Measurements from ENCODE around the gene SLC36A3. TPM values are rescaled to one million over a fixed set of nuclear protein-coding genes. Genes with fewer than 3 reads are reported as not detected.

The SLC36A3 gene
- total and polyA plus RNA-seq, 2 donors (not counting 1 experiment from before 2014, with no cell fraction given) = not detected

GRCh38 chr5:151344088-151344487, 40.5 kb upstream of the SLC36A3 start:
- H3K27me3 Mint-ChIP-seq = peaks cover 75% of the 10 kb centered on the region
- Histone ChIP-seq H3K4me1 (ENCODE audit: control insufficient read depth in 2 of 2, insufficient read depth in 2 of 2, low read length in 2 of 2) (no peaks in the 10 kb centered on the region), H3K79me2 (ENCODE audit: control insufficient read depth, insufficient read depth, low read length) (no peaks in the 10 kb centered on the region), H4K20me1 (ENCODE audit: control insufficient read depth, insufficient read depth, low read length, poor library complexity, severe bottlenecking) (no peaks in the 10 kb centered on the region), H2AFZ (ENCODE audit: insufficient read depth, low read depth, low read length, poor library complexity, severe bottlenecking) (no peak overlapping the region), H3K9me3 (ENCODE audit: control extremely low read depth in 1 of 3, control insufficient read depth in 2 of 3, insufficient read depth in 1 of 3, low read length in 2 of 3) (no peaks in the 10 kb centered on the region), H3K9ac (ENCODE audit: low read length) (no peak overlapping the region), H3K27ac (ENCODE audit: low read length in 2 of 2) (no peak overlapping the region), H3K4me2 (replicated peaks; ENCODE audit: low read depth, low read length, poor library complexity, severe bottlenecking) (no peak overlapping the region), H3K36me3 (replicated peaks in 1 of 2; ENCODE audit: control extremely low read depth in 1 of 2, control insufficient read depth in 1 of 2, extremely low read depth in 1 of 2, insufficient read depth in 2 of 2, low read length in 1 of 2) (no peaks in the 10 kb centered on the region), H3K4me3 (ENCODE audit: control extremely low read depth in 1 of 5, extremely low read depth in 1 of 5, insufficient read depth in 1 of 5, low read depth in 2 of 5, low read length in 4 of 5) (no peak overlapping the region), H3K27me3 (replicated peaks in 1 of 4; ENCODE audit: control extremely low read depth in 1 of 4, control insufficient read depth in 3 of 4, insufficient read depth in 4 of 4, low read length in 3 of 4) (peaks cover 0 to 32% (median 12%) of the 10 kb centered on the region in 4 experiments)
- H3K9me3 Mint-ChIP-seq (ENCODE audit: insufficient read depth) = no peaks in the 10 kb centered on the region
- H3K27ac Mint-ChIP-seq = no peak overlapping the region
- H3K4me1 Mint-ChIP-seq = no peaks in the 10 kb centered on the region
- H3K4me3 Mint-ChIP-seq = no peak overlapping the region
- DNase-seq = no peak
- intact Hi-C loops (cut with micrococcal nuclease) = no loop called here
- ChIA-PET CTCF (no interaction called here), POLR2A (no interaction called here)
- TF ChIP-seq CTCF (IDR thresholded peaks at IDR 0.05) = no peak
- TF ChIP-seq EZH2 (IDR thresholded peaks at IDR 0.05; ENCODE audit: borderline replicate concordance, insufficient read depth, low read depth, low read length, poor library complexity, severe bottlenecking) = no peak
- no peak for ATAC-seq (ENCODE audit: low read depth)
- WGBS (ENCODE audit: insufficient coverage) = 69% methylated on average over 2 of the region's 7 CpGs

GRCh38 chr5:151340004-151340403, 36.4 kb upstream of the SLC36A3 start:
- Histone ChIP-seq H4K20me1 (ENCODE audit: control insufficient read depth, insufficient read depth, low read length, poor library complexity, severe bottlenecking) (no peaks in the 10 kb centered on the region), H3K27me3 (replicated peaks in 1 of 4; ENCODE audit: control extremely low read depth in 1 of 4, control insufficient read depth in 3 of 4, insufficient read depth in 4 of 4, low read length in 3 of 4) (peaks cover 0 to 30% (median 12%) of the 10 kb centered on the region in 4 experiments), H3K4me3 (ENCODE audit: control extremely low read depth in 1 of 5, extremely low read depth in 1 of 5, insufficient read depth in 1 of 5, low read depth in 2 of 5, low read length in 4 of 5) (no peak overlapping the region), H2AFZ (ENCODE audit: insufficient read depth, low read depth, low read length, poor library complexity, severe bottlenecking) (no peak overlapping the region), H3K27ac (ENCODE audit: low read length in 2 of 2) (no peak overlapping the region), H3K9ac (ENCODE audit: low read length) (no peak overlapping the region), H3K4me1 (ENCODE audit: control insufficient read depth in 2 of 2, insufficient read depth in 2 of 2, low read length in 2 of 2) (no peaks in the 10 kb centered on the region), H3K9me3 (ENCODE audit: control extremely low read depth in 1 of 3, control insufficient read depth in 2 of 3, insufficient read depth in 1 of 3, low read length in 2 of 3) (no peaks in the 10 kb centered on the region), H3K36me3 (replicated peaks in 1 of 2; ENCODE audit: control extremely low read depth in 1 of 2, control insufficient read depth in 1 of 2, extremely low read depth in 1 of 2, insufficient read depth in 2 of 2, low read length in 1 of 2) (no peaks in the 10 kb centered on the region), H3K4me2 (replicated peaks; ENCODE audit: low read depth, low read length, poor library complexity, severe bottlenecking) (no peak overlapping the region), H3K79me2 (ENCODE audit: control insufficient read depth, insufficient read depth, low read length) (no peaks in the 10 kb centered on the region)
- Mint-ChIP-seq H3K9me3 (ENCODE audit: insufficient read depth) (no peaks in the 10 kb centered on the region), H3K27ac (no peak overlapping the region), H3K27me3 (peaks cover 63% of the 10 kb centered on the region), H3K4me1 (no peaks in the 10 kb centered on the region), H3K4me3 (no peak overlapping the region)
- ChIA-PET POLR2A (no interaction called here), CTCF (no interaction called here)
- 50% methylated on average over 1 of the region's 3 CpGs for WGBS (ENCODE audit: insufficient coverage)
- no peak for ATAC-seq (ENCODE audit: low read depth)
- intact Hi-C loops (cut with micrococcal nuclease) = no loop called here
- TF ChIP-seq EZH2 (IDR thresholded peaks at IDR 0.05; ENCODE audit: borderline replicate concordance, insufficient read depth, low read depth, low read length, poor library complexity, severe bottlenecking) (no peak), CTCF (IDR thresholded peaks at IDR 0.05) (no peak)
- no peak for DNase-seq
